A673 (cell line): ENCODE measurements around the gene PACS2. TPM values are rescaled to one million over a fixed set of nuclear protein-coding genes. Genes with fewer than 3 reads are reported as not detected.

Source experiments
- BruUV-seq: library from RNA; stranded (reverse); fragments of 400-500 nt; replicated peaks from 2 replicates; lab custom pipeline; 2021; lab: Mats Ljungman, UMichigan
- CTCF ChIA-PET: fragments of 300-600 bp; sonication (Branson Sonifier 250); formaldehyde crosslinking; loops from one replicate; lab custom pipeline; 2022; ENCODE audit warnings: antibody characterized with exemption; lab: Charles Lee
- POLR2A ChIA-PET: fragments of 300-600 bp; sonication (Branson Sonifier 250); formaldehyde crosslinking; loops from one replicate; lab custom pipeline; 2022; ENCODE audit warnings: antibody characterized with exemption; ENCODE audit not compliant: low non-redundant PET; lab: Charles Lee
- DNase-seq: peaks from one replicate; pipeline ENCODE4 v3.0.0-alpha.2; 2015; ENCODE audit warnings: low spot score
- H3K27ac ChIP-seq: fragments of 200-600 bp; sonication (generic); 2 replicates; pipeline ENCODE4 v1.5.1; 2016; ENCODE audit warnings: mixed run types, low read depth, mild to moderate bottlenecking, mixed read lengths, antibody characterized with exemption, low read length; ENCODE audit not compliant: poor library complexity, severe bottlenecking
- H3K27me3 ChIP-seq: fragments of 200-600 bp; sonication (generic); replicated peaks from 2 replicates; pipeline ENCODE4 v1.6.1; 2017; ENCODE audit warnings: mixed run types, low read depth, mild to moderate bottlenecking, mixed read lengths, antibody characterized with exemption, low read length; ENCODE audit not compliant: insufficient read depth, poor library complexity
- H3K36me3 ChIP-seq: fragments of 200-600 bp; sonication (generic); 2 replicates; pipeline ENCODE4 v1.6.1; 2016; ENCODE audit warnings: mixed run types, mild to moderate bottlenecking, mixed read lengths, antibody characterized with exemption, low read length; ENCODE audit not compliant: insufficient read depth, poor library complexity, severe bottlenecking
- H3K4me1 ChIP-seq: fragments of 200-600 bp; sonication (generic); 2 replicates; pipeline ENCODE4 v1.6.1; 2017; ENCODE audit warnings: mixed run types, mild to moderate bottlenecking, mixed read lengths, antibody characterized with exemption, low read length; ENCODE audit not compliant: insufficient read depth, poor library complexity, severe bottlenecking
- H3K4me3 ChIP-seq: fragments of 200-600 bp; sonication (generic); 2 replicates; pipeline ENCODE4 v1.5.1; 2016; ENCODE audit warnings: low read depth, mixed run types, mild to moderate bottlenecking, mixed read lengths, low read length; ENCODE audit not compliant: poor library complexity, severe bottlenecking
- H3K9me3 ChIP-seq: fragments of 200-600 bp; sonication (generic); 2 replicates; pipeline ENCODE4 v1.6.1; 2016; ENCODE audit warnings: mixed run types, low read depth, mild to moderate bottlenecking, mixed read lengths, antibody characterized with exemption, low read length; ENCODE audit not compliant: poor library complexity, severe bottlenecking
- CTCF ChIP-seq: fragments of 300-800, 200-600 bp; sonication (generic); conservative IDR thresholded peaks from 2 replicates; pipeline ENCODE4 v1.5.1; 2017; ENCODE audit warnings: low read depth, mild to moderate bottlenecking, antibody characterized with exemption, low read length, moderate library complexity, mixed read lengths
- EZH2 ChIP-seq: fragments of 200-600 bp; sonication (generic); IDR thresholded peaks from 2 replicates; pipeline ENCODE4 v1.6.1; 2017; ENCODE audit warnings: borderline replicate concordance, low read depth, mild to moderate bottlenecking, mixed read lengths, antibody characterized with exemption, low read length; ENCODE audit not compliant: poor library complexity, severe bottlenecking
- intact Hi-C: fragments of 100-400 bp; cut with micrococcal nuclease; formaldehyde crosslinking; loops from one replicate; pipeline ENCODE4 v1.10.0; 2022; ENCODE audit not compliant: unreplicated experiment
- total RNA-seq: library from RNA; stranded (reverse); gene quantifications from 2 replicates; pipeline ENCODE4 v1.2.3, GENCODE V29; 2021

Gene PACS2
- total RNA-seq, 1 experiment from 2014 or later = 52.5 TPM

DNA sequence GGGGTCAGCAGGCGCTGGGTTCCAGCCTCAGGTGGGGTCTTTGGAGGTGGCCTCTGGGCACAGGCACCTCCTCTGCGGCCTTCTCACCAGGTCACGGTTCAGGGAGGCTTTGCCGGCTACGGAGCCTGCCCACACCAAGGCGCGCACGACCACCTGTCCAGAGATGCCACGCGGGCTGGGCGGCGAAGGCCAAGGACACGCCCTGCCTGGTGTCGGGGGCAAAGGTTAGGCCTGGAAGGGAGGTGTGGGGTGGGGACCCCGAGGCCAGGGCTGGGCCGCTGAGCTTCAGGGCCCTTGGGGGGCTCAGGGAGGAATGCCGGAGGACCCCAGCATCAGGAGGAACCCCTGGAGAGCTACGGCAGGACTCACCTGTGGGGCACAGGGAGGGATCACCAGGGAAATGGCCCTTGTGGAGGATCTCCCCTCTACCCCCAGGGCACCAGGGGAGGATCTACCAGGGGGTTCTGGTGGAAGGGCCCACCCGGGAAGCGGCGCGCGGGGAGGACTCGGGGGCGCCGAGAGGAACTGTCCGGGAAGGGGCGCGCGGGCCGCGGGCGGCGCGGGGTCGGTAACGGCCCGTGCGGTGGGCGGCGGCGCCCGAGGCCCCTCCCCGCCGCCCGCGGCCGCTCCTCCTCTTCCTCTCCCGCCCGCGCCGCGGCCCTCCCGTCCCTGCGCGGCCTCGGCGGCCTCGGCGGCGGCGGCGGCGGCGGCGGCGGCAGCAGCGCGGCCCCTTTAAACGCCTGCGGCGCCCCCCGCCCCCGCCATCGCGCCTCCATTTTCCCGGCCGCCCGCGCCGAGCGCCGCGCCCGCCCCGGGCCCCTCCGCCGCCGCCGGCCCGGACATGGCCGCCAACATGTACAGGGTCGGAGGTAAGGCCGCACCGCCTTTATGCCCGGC lies 104.9 kb downstream of the PACS2 start, which contains the start of gene MTA1:
Gene MTA1 (plus strand): TSS at position 633 of the 897 bp plus-strand sequence. CDS start 209 bp downstream, at position 842.
- DNase-seq = peak; percentile 74
- no peak for TF ChIP-seq CTCF
- no peak for TF ChIP-seq EZH2
- Histone ChIP-seq H3K9me3 (no peaks in the 10 kb centered on the region), H3K4me3 (peak within 1 kb of the TSS; percentile 97), H3K36me3 (peaks cover 6% of the 10 kb centered on the region), H3K4me1 (peaks cover 28% of the 10 kb centered on the region), H3K27me3 (no peaks in the 10 kb centered on the region), H3K27ac (peak within 1 kb of the TSS; percentile 91)
- CTCF ChIA-PET = no interaction called here
- POLR2A ChIA-PET = no interaction called here
- BruUV-seq = no TSS peak
- intact Hi-C loops = no loop called here

GRCh38 chr14:105420101-105420973 lies 105.8 kb downstream of the PACS2 start:
- peaks cover 28% of the 10 kb centered on the region for H3K4me1 ChIP-seq
- ChIA-PET CTCF (no interaction called here), POLR2A (no interaction called here)
- no peak for DNase-seq
- BruUV-seq = no TSS peak
- peaks cover 8% of the 10 kb centered on the region for H3K36me3 ChIP-seq
- H3K9me3 ChIP-seq = no peaks in the 10 kb centered on the region
- no peak for TF ChIP-seq EZH2
- H3K27ac ChIP-seq = peak overlapping the region; percentile 91
- no peaks in the 10 kb centered on the region for H3K27me3 ChIP-seq
- H3K4me3 ChIP-seq = peak overlapping the region; percentile 97
- intact Hi-C loops = no loop called here

- no TSS peak for BruUV-seq
- intact Hi-C loops = no loop called here
- DNase-seq = no peak
- ChIA-PET CTCF (no interaction called here), POLR2A (no interaction called here)
- no peaks in the 10 kb centered on the region for H3K27me3 ChIP-seq
- H3K27ac ChIP-seq = peak overlapping the region; percentile 91
- H3K36me3 ChIP-seq = peaks cover 10% of the 10 kb centered on the region
- peak overlapping the region; percentile 97 for H3K4me3 ChIP-seq
- TF ChIP-seq EZH2 (no peak), CTCF (no peak)
- no peaks in the 10 kb centered on the region for H3K9me3 ChIP-seq
- peaks cover 28% of the 10 kb centered on the region for H3K4me1 ChIP-seq
Measured at GRCh38 chr14:105420974-105421674, 106.6 kb downstream of the PACS2 start.
